Adrenal gland (tissue), 5 donors: Measurements from ENCODE around the gene ASAP2.

Experiments
- CTCF ChIP-seq, 6 experiments: fragments of 450-650 bp in 4 of 6; fragments of 200-600 bp in 2 of 6; sonication (generic) in 1 of 6; IDR thresholded peaks; 1 replicate in 5 of 6; 2 replicates in 1 of 6; pipeline versions ENCODE4 v1.5.1 to v1.8.0; 2016 to 2021; ENCODE audit warnings: antibody characterized with exemption in 6 of 6, mild to moderate bottlenecking in 2 of 6, moderate library complexity in 1 of 6
- POLR2A ChIP-seq, 2 donors: fragments of 450-650 bp; IDR thresholded peaks; one replicate each; pipeline ENCODE4 v1.6.1; 2017; ENCODE audit warnings: antibody characterized with exemption in 2 of 2, mild to moderate bottlenecking in 2 of 2, moderate library complexity in 1 of 2
- donor health status: DM: no; HTN: no; CAD: no.

- TF ChIP-seq POLR2A (IDR thresholded peaks at IDR 0.05), result no peak
- no peak for TF ChIP-seq CTCF (IDR thresholded peaks at IDR 0.05)
Observed at GRCh38 chr2:9342659-9343058, 136.0 kb downstream of the ASAP2 start.
